ENCODE results near the gene FBXL14. TPM values are rescaled to one million over a fixed set of nuclear protein-coding genes. Genes with fewer than 3 reads are reported as not detected.

The FBXL14 gene
- total RNA-seq, 1 experiment from 2014 or later: 15.3 TPM

DNA sequence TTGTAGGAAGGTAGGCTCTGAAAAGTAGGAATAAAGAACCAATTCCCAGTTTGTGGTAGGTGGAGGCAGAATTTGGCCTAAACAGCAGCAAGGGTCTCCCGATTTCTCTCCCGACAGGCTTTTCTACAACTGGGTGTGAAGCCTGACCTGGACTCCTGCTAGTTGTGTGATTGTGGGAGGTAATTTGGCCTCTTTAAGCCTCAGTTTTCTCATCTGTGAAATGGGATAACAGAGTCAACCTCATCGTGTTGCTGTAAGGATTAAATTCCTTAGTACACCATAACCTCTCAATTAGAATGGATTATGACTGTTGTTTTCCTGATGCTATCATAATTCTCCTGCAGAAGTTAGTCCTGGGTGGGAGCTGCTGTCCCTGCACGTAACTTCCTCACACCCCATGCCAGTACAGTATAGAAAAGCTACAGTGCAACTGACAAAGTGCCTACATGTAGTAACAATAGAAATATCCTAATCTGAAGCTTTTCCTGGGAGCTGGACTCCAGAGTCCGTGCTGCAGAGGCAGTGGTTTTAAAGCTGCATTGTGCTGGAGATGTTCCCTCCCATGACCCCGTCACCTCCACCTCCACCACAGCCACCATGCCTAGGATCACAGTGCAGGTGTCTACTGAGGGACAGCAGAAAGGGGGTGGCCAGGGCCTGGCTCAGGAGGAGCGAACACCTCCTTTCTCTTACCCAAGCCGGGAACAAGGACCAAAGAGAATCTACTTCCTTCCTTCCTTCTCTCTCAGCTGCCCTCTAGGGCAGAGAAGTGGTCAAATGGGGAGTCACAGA, 76.5 kb downstream of the FBXL14 start:
- no peak for DNase-seq (ENCODE audit: low read depth, low spot score)
- in situ Hi-C loops (cut with HindIII; ENCODE audit: low pct_unique_long_range_greater_than_20kb, low sequenced_read_pairs): no loop called here

DNA sequence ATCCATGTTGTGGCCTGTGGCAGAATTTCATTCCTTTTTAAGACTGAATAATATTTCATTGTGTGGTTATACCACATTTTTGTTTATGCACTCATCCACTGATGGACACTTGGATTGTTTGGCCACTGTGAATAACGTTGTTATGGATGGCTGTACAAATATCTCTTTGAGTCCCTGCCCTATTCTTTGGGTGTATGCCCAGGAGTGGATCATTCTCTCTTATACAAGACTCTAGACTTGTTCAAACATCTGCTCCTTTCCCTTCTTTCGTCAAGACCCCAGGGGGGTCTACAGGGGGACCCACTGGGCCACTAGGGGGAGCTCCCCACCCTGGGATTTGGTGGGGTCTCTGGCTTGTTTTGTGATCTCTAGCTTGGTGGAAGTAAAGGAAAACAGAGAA, 77.4 kb downstream of the FBXL14 start:
- in situ Hi-C loops (cut with HindIII; ENCODE audit: low pct_unique_long_range_greater_than_20kb, low sequenced_read_pairs): no loop called here
- DNase-seq (ENCODE audit: low read depth, low spot score): peak; percentile 94

Other genes starting within 250 kb of the FBXL14 start
- 0.53 and 0.69 TPM in 2 replicates for gene WNT5B, start 34.6 kb upstream of the FBXL14 start, total RNA-seq (2014; rRNA removed; shearing (Covaris generic))
- 61.3 and 64.5 TPM in 2 replicates for gene ADIPOR2, start 96.5 kb upstream of the FBXL14 start, total RNA-seq (2014; rRNA removed; shearing (Covaris generic))
- gene LRTM2, start 226.0 kb upstream of the FBXL14 start, total RNA-seq (2014; rRNA removed; shearing (Covaris generic)): not detected in 2 replicates

All from SK-MEL-5 (cell line).